WERI-Rb-1 (cell line): ENCODE results near the gene RGS3.

Source experiments
- DNase-seq: peaks from one replicate; pipeline ENCODE4 v3.0.0-alpha.2; 2020
- H3K27ac ChIP-seq: fragments of 250-450 bp; sonication (Bioruptor Pico); 2 replicates; pipeline ENCODE4 v1.5.1; 2020; ENCODE audit warnings: mild to moderate bottlenecking, moderate library complexity
- H3K27me3 ChIP-seq: fragments of 250-450 bp; sonication (Bioruptor Pico); 2 replicates; pipeline ENCODE4 v1.5.1; 2021; ENCODE audit warnings: mild to moderate bottlenecking, low read depth, moderate library complexity; ENCODE audit not compliant: insufficient read depth, severe bottlenecking
- H3K36me3 ChIP-seq: fragments of 250-450 bp; sonication (Bioruptor Pico); 2 replicates; pipeline ENCODE4 v1.5.1; 2020; ENCODE audit warnings: mild to moderate bottlenecking, moderate library complexity
- H3K4me3 ChIP-seq: 2 replicates; pipeline ENCODE4 v1.5.1; 2011; ENCODE audit warnings: low read depth, mild to moderate bottlenecking, control low read depth, low read length
- H3K9me3 ChIP-seq: fragments of 250-450 bp; sonication (Bioruptor Pico); 2 replicates; pipeline ENCODE4 v1.5.1; 2021; ENCODE audit warnings: mild to moderate bottlenecking, moderate library complexity; ENCODE audit not compliant: severe bottlenecking
- TF ChIP-seq, protein P1 (sequence below): IDR thresholded peaks from 2 replicates; pipeline ENCODE4 v1.5.1; 2011; ENCODE audit warnings: low read depth, mild to moderate bottlenecking, control low read depth, inconsistent platforms, low read length

The RGS3 gene

GRCh38 chr9:113589407-113589806 is 125.9 kb downstream of the RGS3 start:
- H3K4me3 ChIP-seq, result no peak overlapping the region
- no peak for DNase-seq
- no peaks in the 10 kb centered on the region for H3K9me3 ChIP-seq
- peaks cover 2% of the 10 kb centered on the region for H3K36me3 ChIP-seq
- no peak overlapping the region for H3K27ac ChIP-seq
- H3K27me3 ChIP-seq, result no peaks in the 10 kb centered on the region
- TF ChIP-seq, protein P1, sequence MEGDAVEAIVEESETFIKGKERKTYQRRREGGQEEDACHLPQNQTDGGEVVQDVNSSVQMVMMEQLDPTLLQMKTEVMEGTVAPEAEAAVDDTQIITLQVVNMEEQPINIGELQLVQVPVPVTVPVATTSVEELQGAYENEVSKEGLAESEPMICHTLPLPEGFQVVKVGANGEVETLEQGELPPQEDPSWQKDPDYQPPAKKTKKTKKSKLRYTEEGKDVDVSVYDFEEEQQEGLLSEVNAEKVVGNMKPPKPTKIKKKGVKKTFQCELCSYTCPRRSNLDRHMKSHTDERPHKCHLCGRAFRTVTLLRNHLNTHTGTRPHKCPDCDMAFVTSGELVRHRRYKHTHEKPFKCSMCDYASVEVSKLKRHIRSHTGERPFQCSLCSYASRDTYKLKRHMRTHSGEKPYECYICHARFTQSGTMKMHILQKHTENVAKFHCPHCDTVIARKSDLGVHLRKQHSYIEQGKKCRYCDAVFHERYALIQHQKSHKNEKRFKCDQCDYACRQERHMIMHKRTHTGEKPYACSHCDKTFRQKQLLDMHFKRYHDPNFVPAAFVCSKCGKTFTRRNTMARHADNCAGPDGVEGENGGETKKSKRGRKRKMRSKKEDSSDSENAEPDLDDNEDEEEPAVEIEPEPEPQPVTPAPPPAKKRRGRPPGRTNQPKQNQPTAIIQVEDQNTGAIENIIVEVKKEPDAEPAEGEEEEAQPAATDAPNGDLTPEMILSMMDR, result no peak

DNA sequence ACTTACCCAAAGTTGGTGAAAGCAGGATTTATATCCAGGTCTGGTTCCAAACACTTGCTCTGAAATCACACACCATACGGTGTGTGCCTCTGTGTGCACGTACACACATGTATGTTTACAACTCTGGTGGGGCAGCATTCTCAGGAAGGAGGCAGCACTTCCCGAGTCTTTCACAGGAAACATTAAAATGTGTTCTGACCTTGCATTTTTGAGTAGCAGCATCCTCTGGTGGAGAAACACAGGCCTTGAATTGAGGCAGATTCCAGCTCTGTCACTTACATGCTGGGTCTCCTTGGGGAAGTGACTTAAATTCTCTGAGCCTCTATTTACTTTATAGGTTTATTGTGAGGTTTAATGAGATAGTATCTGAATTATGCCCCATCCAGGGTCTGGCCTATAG is 126.4 kb downstream of the RGS3 start:
- Histone ChIP-seq H3K27ac (no peak overlapping the region), H3K36me3 (no peaks in the 10 kb centered on the region), H3K4me3 (no peak overlapping the region), H3K9me3 (no peaks in the 10 kb centered on the region), H3K27me3 (no peaks in the 10 kb centered on the region)
- no peak for DNase-seq
- TF ChIP-seq, protein P1, result peak; percentile 48; the same call in 1 of the 2 replicates

GRCh38 chr9:113590389-113590788 is 126.9 kb downstream of the RGS3 start:
- no peaks in the 10 kb centered on the region for H3K36me3 ChIP-seq
- no peak overlapping the region for H3K27ac ChIP-seq
- no peaks in the 10 kb centered on the region for H3K27me3 ChIP-seq
- no peaks in the 10 kb centered on the region for H3K9me3 ChIP-seq
- DNase-seq, result no peak
- TF ChIP-seq, protein P1, result no peak
- no peak overlapping the region for H3K4me3 ChIP-seq

DNA sequence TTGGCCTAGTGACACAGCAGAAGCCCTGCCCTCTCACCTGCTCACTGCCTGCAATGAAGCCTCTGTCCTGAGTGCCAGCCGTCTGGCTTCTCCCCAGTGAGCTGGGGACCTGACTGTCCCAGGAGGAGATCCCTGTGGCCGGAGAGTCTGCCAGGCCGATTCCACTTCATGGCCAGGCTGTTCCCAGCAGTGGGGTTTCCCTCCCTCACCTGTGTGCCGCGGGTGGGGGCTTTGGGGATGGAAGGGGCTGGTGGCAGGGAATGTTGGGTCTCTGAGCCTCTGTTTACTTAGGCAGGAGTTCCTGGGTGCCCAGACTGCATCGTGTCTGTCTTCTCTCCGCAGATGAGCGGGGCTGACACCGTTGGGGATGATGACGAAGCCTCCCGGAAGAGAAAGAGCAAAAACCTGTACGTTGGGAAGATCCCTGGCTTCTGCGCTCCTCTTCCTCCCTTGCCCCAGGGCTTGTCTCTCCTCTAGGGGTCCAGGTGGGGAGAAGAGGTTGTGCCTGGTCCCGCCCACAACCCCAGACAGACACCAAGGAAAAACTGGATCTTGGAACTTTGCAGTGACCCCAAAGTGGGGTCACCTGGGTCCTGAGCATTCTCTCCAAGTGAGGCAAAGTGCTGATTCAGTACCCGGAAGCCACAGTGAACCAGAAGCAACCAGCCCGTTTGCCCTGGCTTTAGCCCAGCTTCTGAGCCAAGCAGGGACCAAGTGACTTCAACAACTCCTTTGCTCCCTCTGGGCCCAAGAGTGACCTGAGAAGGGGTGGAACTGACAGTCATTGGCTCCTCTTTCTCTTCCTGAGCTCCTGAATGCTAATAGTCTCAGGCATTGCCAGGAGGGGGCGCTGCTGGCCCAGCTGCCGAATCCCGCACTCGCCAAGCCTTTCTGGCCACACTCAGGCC is 127.7 kb downstream of the RGS3 start:
- TF ChIP-seq, protein P1, result peak; percentile 94
- H3K27ac ChIP-seq, result no peak overlapping the region; the same call in 1 of the 2 replicates
- DNase-seq, result peak; percentile 87
- H3K36me3 ChIP-seq, result peaks cover 5% of the 10 kb centered on the region
- H3K4me3 ChIP-seq, result no peak overlapping the region
- no peaks in the 10 kb centered on the region for H3K27me3 ChIP-seq
- no peaks in the 10 kb centered on the region for H3K9me3 ChIP-seq

DNA sequence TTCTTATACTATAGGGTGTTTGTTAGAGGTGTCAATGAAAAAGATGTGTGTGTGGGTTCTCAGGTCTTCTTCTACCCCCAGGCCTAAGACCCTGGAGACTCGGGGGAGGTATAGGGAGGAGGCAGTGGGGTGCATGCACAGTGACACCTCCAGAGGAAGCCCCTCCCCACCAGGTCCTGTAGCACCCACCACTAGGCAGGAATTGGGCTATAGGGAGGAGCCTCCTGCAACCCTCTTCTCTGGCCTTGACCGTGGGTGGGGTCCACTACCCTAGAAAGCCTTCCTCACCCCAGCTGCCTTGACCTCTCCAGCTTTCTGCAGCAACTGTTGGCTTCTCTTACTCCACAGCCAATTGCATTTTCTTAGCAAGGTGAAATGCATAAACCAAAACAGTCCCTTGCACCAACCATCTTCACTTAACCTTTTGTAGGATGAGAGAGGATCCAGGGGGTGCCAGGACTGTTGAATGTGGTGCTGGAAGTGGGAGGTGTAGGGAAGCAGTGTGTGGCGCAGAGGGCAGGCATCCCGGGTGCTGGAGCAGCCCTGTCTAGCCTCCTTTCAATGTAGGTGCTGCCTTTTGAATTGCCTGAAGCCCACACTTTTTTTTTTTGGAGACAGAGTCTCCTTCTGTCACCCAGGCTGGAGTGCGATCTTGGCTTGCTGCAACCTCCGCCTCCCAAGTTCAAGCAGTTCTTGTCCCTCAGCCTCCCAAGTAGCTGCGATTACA is 128.5 kb downstream of the RGS3 start:
- Histone ChIP-seq H3K9me3 (no peaks in the 10 kb centered on the region), H3K27me3 (no peaks in the 10 kb centered on the region), H3K27ac (no peak overlapping the region), H3K36me3 (peaks cover 12% of the 10 kb centered on the region), H3K4me3 (no peak overlapping the region)
- TF ChIP-seq, protein P1, result no peak
- DNase-seq, result no peak
